Skeletal muscle tissue (tissue), 4 donors: ENCODE results near the gene FBXL22. TPM values are rescaled to one million over a fixed set of nuclear protein-coding genes. Genes with fewer than 3 reads are reported as not detected.

Experiments used
- H3K27ac ChIP-seq: one replicate; pipeline ENCODE4 v1.7.0; 2013; ENCODE audit warnings: mild to moderate bottlenecking, low read depth, low read length, inconsistent platforms
- H3K27me3 ChIP-seq, 3 donors: one replicate each; pipeline ENCODE4 v1.7.0; 2013; ENCODE audit warnings: low read length in 3 of 3; ENCODE audit not compliant: control insufficient read depth in 3 of 3, insufficient read depth in 3 of 3
- H3K36me3 ChIP-seq, 3 donors: one replicate each; pipeline ENCODE4 v1.7.0; 2013; ENCODE audit warnings: low read length in 3 of 3; ENCODE audit not compliant: control insufficient read depth in 3 of 3, insufficient read depth in 3 of 3
- H3K4me1 ChIP-seq, 3 donors: one replicate each; pipeline ENCODE4 v1.7.0; 2013; ENCODE audit warnings: low read length in 3 of 3, mild to moderate bottlenecking in 3 of 3; ENCODE audit not compliant: control insufficient read depth in 3 of 3, insufficient read depth in 3 of 3
- H3K4me3 ChIP-seq, 3 donors: one replicate each; pipeline ENCODE4 v1.7.0; 2013; ENCODE audit warnings: low read length in 3 of 3
- H3K9ac ChIP-seq, 3 donors: one replicate each; pipeline ENCODE4 v1.7.0; 2013; ENCODE audit warnings: low read length in 3 of 3, mild to moderate bottlenecking in 3 of 3, moderate library complexity in 2 of 3, low read depth in 1 of 3
- H3K9me3 ChIP-seq, 3 donors: one replicate each; pipeline ENCODE4 v1.7.0; 2013; ENCODE audit warnings: low read length in 3 of 3; ENCODE audit not compliant: control insufficient read depth in 3 of 3
- total RNA-seq: library from RNA; depleted of rRNA; stranded (reverse); fragments of >200 nt; gene quantifications from one replicate; pipeline ENCODE4 v1.2.3, GENCODE V29; 2014
- donor health status: Osteomylitis.

The FBXL22 gene
- total RNA-seq, 1 donor from 2014 or later: 17.7 TPM

DNA sequence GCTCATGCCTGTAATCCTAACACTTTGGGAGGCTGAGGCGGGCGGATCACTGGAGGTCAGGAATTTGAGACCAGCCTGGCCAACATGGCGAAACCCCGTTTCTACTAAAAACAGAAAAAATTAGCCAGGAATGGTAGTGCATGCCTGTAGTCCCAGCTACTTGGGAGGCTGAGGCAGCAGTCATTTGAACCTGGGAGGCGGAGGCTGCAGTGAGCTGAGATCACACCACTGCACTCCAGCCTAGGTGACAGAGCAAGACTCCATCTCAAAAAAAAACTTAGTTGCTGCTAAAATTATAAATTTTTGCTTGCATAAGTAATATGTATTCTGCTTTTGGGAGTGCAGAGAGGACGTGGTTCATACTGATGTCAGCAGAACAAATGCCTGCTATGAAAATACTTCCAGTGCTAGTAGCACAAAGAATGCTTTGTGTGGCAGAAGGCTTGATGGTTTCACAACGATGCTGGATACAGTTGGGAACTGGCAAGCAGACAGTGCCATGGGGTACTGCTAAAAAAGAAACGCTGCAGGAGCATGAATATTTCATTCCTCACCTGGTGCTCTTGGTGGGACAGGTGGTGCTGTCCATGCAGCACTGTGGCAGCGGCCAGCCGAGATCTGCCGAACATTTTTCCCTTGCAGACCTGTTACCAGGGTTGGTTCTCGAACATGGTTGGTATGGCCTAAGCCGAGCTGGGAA, 31.1 kb downstream of the FBXL22 start:
- no peak overlapping the region for H3K4me3 ChIP-seq
- no peaks in the 10 kb centered on the region for H3K27me3 ChIP-seq
- H3K9ac ChIP-seq: no peak overlapping the region
- no peaks in the 10 kb centered on the region for H3K4me1 ChIP-seq
- H3K9me3 ChIP-seq: no peaks in the 10 kb centered on the region
- no peak overlapping the region for H3K27ac ChIP-seq
- peaks cover 46 to 83% (median 75%) of the 10 kb centered on the region in 3 donors for H3K36me3 ChIP-seq

DNA sequence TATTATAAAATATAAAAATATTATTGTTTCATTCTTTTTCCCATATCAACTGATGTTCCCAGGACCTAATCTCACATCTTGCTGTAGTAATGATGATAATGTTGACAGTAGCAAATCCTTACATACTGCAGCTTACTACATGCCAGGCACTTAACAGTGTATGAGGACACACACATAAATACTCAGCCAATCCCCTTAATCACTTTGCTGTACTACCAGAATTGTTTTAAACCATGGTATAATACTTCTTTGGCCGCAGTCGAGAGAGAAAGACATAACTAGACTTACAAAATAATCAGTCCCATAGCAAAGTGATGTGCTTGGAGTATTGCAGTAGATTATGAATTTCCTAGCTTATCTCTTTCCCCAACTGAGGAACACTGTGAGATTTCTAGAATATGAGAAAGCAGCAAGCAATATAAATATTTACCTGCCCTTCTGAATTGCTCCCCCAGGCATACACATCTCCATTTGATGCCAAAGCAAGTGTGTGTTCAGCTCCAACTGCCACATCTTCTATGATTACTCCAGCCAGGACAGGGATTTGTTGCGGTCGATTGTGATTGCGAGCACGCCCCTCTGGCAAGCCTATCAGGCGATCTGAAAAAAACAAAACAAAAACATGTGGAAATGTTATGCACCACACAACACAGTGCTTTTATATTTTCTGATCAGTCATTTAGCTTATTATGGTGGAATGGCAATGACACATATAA, 33.0 kb downstream of the FBXL22 start:
- H3K36me3 ChIP-seq: peaks cover 45 to 81% (median 73%) of the 10 kb centered on the region in 3 donors
- H3K4me1 ChIP-seq: no peaks in the 10 kb centered on the region
- no peaks in the 10 kb centered on the region for H3K27me3 ChIP-seq
- no peak overlapping the region for H3K9ac ChIP-seq
- no peak overlapping the region for H3K27ac ChIP-seq
- no peaks in the 10 kb centered on the region for H3K9me3 ChIP-seq
- no peak overlapping the region for H3K4me3 ChIP-seq

DNA sequence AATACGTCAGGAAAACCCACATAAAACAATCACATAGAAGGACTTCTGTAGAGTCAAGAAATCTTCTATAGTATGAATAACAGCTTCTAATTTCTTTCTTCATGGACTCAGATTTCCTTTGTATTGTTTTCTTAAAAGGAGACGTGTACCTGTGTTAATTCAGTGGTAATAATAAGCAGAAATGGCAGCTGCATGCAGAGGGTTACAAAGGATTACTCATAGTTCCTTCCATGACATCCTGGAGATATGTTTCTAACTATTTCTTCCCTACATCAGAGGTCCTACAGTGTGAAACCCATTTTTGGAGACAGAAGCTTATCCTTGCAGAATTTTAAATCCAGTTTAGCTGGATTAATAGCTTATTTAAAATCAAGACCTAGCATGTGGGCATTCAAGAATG, 36.1 kb downstream of the FBXL22 start:
- Histone ChIP-seq H3K9me3 (no peaks in the 10 kb centered on the region), H3K4me1 (no peaks in the 10 kb centered on the region), H3K9ac (no peak overlapping the region), H3K36me3 (peaks cover 42 to 80% (median 78%) of the 10 kb centered on the region in 3 donors), H3K27me3 (no peaks in the 10 kb centered on the region), H3K4me3 (no peak overlapping the region), H3K27ac (no peak overlapping the region)

DNA sequence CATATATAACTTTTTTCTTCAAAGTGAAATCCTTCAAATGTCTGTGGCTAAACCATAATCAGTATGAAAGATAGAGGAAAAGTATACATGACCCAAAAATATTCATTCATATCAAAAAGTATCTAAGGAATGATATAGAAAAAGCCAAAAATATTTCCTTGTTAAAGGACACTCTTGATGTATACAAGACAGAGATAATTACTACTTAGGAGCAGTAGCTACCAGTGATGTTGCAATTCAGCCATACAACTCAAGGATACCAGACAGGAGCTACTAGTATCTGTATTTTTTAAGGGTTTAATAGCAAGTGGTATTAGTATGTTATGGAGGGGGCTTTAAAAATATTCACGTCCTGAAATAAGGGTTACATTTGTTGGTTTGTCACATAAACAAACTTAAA, 37.0 kb downstream of the FBXL22 start:
- Histone ChIP-seq H3K27ac (no peak overlapping the region), H3K27me3 (no peaks in the 10 kb centered on the region)

DNA sequence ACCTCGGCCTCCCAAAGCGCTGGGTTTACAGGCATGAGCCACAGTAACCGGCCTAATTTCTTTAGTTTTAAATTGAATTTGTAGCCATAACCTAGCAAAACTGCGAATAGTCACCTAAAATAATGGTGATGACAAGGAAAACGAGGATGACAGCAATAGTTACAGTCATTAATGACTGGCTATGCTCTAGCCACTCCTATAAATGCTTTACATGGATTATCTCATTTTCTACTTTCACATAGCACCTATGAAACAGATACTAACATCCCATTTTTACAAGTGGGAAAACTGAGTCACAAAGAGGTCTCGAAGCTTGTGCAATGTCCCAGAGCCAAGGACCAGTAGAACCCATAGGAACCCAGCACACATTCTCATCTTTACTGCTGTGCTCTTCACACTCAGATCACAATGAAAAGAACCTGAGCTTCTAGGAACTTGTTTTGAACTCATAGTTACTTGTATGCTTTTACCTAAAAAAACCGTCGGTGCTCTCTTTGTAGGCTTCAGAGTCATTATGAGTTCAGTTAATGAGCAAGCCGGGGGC, 39.4 kb downstream of the FBXL22 start:
- Histone ChIP-seq H3K4me1 (no peaks in the 10 kb centered on the region), H3K27me3 (no peaks in the 10 kb centered on the region), H3K9me3 (no peaks in the 10 kb centered on the region), H3K4me3 (no peak overlapping the region), H3K9ac (no peak overlapping the region), H3K36me3 (peaks cover 59 to 86% (median 84%) of the 10 kb centered on the region in 3 donors), H3K27ac (no peak overlapping the region)

More for the DNA sequence above, 37.0 kb downstream of the FBXL22 start:
- H3K9me3 ChIP-seq: no peaks in the 10 kb centered on the region
- no peaks in the 10 kb centered on the region for H3K4me1 ChIP-seq
- H3K4me3 ChIP-seq: no peak overlapping the region
- peaks cover 47 to 84% (median 81%) of the 10 kb centered on the region in 3 donors for H3K36me3 ChIP-seq
- no peak overlapping the region for H3K9ac ChIP-seq

DNA sequence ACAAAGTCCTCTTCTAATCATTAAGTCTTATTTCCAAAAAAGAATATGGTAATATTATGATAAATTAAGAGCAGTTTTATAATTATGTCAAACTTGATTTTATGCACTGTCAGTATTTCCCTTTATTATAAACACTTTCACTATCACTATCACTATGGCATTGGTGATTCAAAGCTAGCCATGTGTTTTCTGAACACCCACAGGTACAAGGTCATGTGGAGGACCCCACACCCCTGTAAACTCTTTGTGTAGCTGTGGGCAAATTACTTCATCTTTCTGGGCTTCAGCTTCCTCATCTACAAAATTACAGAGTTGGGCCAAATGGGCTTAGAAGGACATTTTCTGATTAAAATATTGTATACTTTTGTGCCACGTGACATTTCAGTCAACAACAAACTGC, 41.7 kb downstream of the FBXL22 start:
- Histone ChIP-seq H3K4me3 (no peak overlapping the region), H3K27me3 (no peaks in the 10 kb centered on the region), H3K9me3 (no peaks in the 10 kb centered on the region), H3K4me1 (no peaks in the 10 kb centered on the region), H3K9ac (no peak overlapping the region), H3K27ac (no peak overlapping the region), H3K36me3 (peaks cover 48 to 83% (median 75%) of the 10 kb centered on the region in 3 donors)

DNA sequence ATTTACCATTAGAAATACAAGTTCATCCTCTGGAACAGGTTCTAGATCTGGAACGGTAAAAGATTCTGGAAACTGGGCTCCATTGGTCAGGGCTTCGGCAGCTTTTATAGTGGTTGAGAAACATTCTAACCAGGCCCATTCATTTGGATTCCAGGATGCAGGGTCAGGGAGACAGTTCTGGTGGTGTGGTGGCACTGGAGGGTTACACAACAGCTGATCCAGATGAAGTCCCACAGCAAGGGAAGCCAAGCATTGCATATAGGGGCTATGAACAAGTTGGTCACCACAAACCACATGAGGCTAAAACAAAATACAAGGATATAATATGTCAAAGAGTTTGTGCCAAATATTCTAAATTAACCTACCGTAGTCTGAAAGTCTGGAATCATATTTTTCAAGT, 43.0 kb downstream of the FBXL22 start:
- Histone ChIP-seq H3K4me3 (no peak overlapping the region), H3K9ac (no peak overlapping the region), H3K27me3 (no peaks in the 10 kb centered on the region), H3K27ac (no peak overlapping the region), H3K4me1 (no peaks in the 10 kb centered on the region), H3K9me3 (no peaks in the 10 kb centered on the region), H3K36me3 (peaks cover 39 to 82% (median 76%) of the 10 kb centered on the region in 3 donors)

Other genes starting within 250 kb of the FBXL22 start
- gene CA12, start 215.5 kb upstream of the FBXL22 start, total RNA-seq: 1.6 TPM
- gene USP3, start 92.8 kb upstream of the FBXL22 start, total RNA-seq: 33.4 TPM
- gene HERC1, start 236.6 kb downstream of the FBXL22 start, total RNA-seq: 101 TPM